Fibroblast of villous mesenchyme (primary cell): ENCODE data around the gene INPPL1. TPM values are rescaled to one million over a fixed set of nuclear protein-coding genes. Genes with fewer than 3 reads are reported as not detected.
"Not testable (repeated sequence)": the region's sequence is repeated elsewhere in the genome, so short reads cannot be mapped to it uniquely, and the experiment has no call there.

ENCODE experiments used
- DNase-seq: peaks from one replicate; pipeline ENCODE4 v3.0.0-alpha.2; 2010; ENCODE audit warnings: low read depth
- H3K4me3 ChIP-seq: 2 replicates; pipeline ENCODE4 v1.5.1; 2011; ENCODE audit warnings: low read depth, mild to moderate bottlenecking, low read length
- total RNA-seq: library from RNA; depleted of rRNA; stranded (reverse); fragments of >200 nt; gene quantifications from 2 replicates; pipeline ENCODE4 v1.2.3, GENCODE V29; 2012
- TF ChIP-seq, protein P1 (sequence below): IDR thresholded peaks from 2 replicates; pipeline ENCODE4 v1.5.1; 2012; ENCODE audit warnings: low read depth, mild to moderate bottlenecking, low read length; ENCODE audit not compliant: insufficient read depth

INPPL1 gene
- total RNA-seq, 1 donor: 163 TPM

DNA sequence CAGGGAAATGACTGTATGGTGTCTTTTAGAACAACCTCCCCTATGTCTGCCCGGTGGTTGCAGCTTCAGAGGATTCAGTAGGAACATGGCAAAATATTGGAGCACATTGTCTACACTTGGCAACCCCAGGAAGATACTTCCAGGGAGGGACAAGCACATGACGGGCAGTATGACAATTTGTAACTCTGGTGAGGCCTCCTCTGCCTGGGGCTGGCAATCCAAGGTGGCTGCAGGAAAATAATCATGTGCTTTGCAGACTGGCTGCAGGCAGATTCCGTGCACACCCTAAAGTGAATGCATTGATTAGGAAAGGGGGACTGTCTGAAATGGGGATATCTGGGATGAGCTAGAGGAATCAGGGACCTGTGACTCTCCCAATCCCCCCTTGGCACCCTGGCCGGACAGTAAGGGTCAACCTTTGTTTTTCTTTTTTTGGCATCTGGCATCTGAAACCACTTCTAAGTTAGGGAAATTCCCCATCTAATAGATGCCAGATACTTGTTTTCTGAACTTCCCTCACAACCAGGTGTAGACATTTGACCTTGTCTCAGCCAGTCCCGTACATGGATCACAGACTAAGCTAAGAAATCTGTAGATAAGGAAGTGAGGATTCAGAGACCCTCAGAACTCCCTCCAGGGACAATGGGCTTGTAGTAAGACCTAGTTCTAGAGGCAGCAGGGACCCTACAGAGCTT, 29.9 kb downstream of the INPPL1 start:
- TF ChIP-seq, protein P1, sequence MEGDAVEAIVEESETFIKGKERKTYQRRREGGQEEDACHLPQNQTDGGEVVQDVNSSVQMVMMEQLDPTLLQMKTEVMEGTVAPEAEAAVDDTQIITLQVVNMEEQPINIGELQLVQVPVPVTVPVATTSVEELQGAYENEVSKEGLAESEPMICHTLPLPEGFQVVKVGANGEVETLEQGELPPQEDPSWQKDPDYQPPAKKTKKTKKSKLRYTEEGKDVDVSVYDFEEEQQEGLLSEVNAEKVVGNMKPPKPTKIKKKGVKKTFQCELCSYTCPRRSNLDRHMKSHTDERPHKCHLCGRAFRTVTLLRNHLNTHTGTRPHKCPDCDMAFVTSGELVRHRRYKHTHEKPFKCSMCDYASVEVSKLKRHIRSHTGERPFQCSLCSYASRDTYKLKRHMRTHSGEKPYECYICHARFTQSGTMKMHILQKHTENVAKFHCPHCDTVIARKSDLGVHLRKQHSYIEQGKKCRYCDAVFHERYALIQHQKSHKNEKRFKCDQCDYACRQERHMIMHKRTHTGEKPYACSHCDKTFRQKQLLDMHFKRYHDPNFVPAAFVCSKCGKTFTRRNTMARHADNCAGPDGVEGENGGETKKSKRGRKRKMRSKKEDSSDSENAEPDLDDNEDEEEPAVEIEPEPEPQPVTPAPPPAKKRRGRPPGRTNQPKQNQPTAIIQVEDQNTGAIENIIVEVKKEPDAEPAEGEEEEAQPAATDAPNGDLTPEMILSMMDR: no peak
- DNase-seq: no peak
- no peak overlapping the region for H3K4me3 ChIP-seq

DNA sequence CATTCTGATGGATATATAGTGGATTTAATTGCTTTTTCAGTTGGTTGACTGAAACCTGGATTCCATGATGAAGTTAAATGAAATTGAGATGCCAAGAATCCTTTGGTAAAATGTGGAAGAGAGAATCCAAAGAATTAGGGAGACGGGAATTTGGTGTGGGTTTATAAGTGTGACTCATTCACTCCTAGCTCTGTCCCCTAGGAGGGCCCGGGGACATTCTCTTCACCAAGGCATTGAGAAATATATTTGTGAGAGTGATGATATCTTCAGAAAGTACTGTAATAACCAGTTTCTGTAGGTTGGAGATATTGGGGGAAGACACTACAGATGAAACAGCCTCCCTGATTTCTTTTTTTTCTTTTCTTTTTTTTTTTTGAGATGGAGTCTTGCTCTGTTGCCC, 33.0 kb downstream of the INPPL1 start:
- no peak overlapping the region for H3K4me3 ChIP-seq
- TF ChIP-seq, protein P1: no peak
- no peak for DNase-seq

GRCh38 chr11:72259490-72259889, 34.9 kb downstream of the INPPL1 start:
- no peak overlapping the region for H3K4me3 ChIP-seq
- TF ChIP-seq, protein P1: no peak
- DNase-seq: no peak

DNA sequence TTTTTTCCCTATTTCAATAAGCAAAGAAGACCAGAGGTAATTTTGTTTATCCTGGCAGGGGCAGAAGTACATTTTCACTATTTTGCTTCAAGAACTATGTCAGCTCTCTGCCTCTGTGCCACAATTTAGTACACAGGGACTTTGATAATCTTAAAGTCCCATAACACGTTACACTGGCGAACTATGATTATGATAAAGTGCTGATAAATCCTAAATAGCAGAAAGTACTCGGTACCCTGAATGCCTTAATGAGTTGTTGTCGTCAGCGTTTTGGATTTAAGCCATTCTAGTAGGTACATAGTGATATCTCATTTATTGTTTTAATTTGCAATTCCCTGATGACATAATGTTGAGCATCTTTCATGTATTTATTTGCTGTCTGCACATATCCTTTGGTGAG, 36.0 kb downstream of the INPPL1 start:
- no peak for DNase-seq
- H3K4me3 ChIP-seq: no peak overlapping the region
- TF ChIP-seq, protein P1: no peak

DNA sequence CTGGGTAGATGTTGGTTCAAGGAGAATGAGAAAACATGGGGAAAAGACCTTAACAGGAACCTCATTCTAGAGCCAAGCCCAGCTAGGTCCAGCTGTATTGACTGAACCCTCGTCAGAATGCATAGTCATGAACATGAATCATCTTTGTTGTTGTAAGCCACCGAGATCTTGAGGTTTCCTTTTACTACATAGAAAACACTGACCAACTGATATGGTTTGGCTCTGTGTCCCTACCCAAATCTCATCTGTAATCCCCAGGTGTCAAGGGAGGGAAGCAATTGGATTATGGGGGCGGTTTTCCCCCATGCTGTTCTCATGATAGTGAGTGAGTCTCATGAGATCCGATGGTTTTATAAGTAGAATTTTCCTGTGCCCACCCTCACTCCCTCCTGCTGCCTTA, 38.8 kb downstream of the INPPL1 start:
- DNase-seq: peak; percentile 51
- no peak overlapping the region for H3K4me3 ChIP-seq
- TF ChIP-seq, protein P1: no peak

- no peak for DNase-seq
- TF ChIP-seq, protein P1: no peak
- H3K4me3 ChIP-seq: no peak overlapping the region
Measured at GRCh38 chr11:72265951-72266350, 41.4 kb downstream of the INPPL1 start.

DNA sequence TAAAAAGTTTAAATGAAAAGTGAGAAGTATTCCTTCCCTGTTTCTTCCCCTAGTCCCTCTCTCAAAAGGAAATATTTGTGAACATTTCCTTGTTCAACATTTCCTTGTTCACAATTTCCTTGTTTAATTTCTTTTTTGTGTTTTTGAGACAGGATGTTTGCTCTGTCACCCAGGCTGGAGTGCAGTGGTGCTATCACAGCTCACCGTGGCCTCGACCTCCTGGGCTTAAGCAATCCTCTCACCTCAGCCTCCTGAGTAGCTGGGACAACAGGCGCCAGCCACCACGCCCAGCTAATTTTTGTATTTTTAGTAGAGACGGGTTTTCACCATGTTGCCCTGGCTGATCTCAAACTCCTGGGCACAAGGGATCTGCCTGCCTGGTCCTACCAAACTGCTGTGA, 42.4 kb downstream of the INPPL1 start:
- DNase-seq: not testable (repeated sequence)

More for the DNA sequence above, 42.4 kb downstream of the INPPL1 start:
- H3K4me3 ChIP-seq: not testable (repeated sequence)
